ENCODE measurements around the gene SLC39A5. TPM values are rescaled to one million over a fixed set of nuclear protein-coding genes. Genes with fewer than 3 reads are reported as not detected.
A peak's percentile ranks its signal among the peaks of the same experiment; 100 is the strongest.
"Not testable (repeated sequence)": the region's sequence is repeated elsewhere in the genome, so short reads cannot be mapped to it uniquely, and the experiment has no call there.

The SLC39A5 gene
- total and polyA plus RNA-seq, 2 of the 13 experiments (the other 11 are each of a cell fraction or from before 2014, with no cell fraction given): 59.7 to 101 TPM

GRCh38 chr12:56272468-56272867, 42.6 kb downstream of the SLC39A5 start:
- peaks cover 26 to 50% of the 10 kb centered on the region in 2 experiments; a peak in 4 of 5 replicates for H3K36me3 ChIP-seq (replicated peaks in 1 of 2; ENCODE audit: control insufficient read depth in 1 of 2, insufficient read depth in 2 of 2, low read length in 2 of 2)
- H3K4me1 ChIP-seq (ENCODE audit: insufficient read depth, low read length); intact Hi-C loops (cut with micrococcal nuclease; ENCODE audit: unreplicated experiment); H3K4me2 ChIP-seq (ENCODE audit: low read depth, low read length); in situ Hi-C loops (cut with HindIII; ENCODE audit: extremely low pct_ligation_motif_present, low pct_unique_long_range_greater_than_20kb); FAIRE-seq; H3K79me2 ChIP-seq (ENCODE audit: insufficient read depth, low read length); DNase-seq (ENCODE audit: low spot score); H2AFZ ChIP-seq (ENCODE audit: low read length); CTCF ChIA-PET (ENCODE audit: low intra/inter-chr PET ratio, low total read pairs); H3K27me3 ChIP-seq (ENCODE audit: control insufficient read depth in 1 of 2, insufficient read depth in 2 of 2, low read length in 2 of 2); H3K4me3 ChIP-seq (replicated peaks in 1 of 3; ENCODE audit: insufficient read depth in 1 of 3, low read depth in 2 of 3, low read length in 3 of 3); H3K9ac ChIP-seq (ENCODE audit: insufficient read depth, low read depth, low read length); H4K20me1 ChIP-seq (ENCODE audit: insufficient read depth, low read length); H3K27ac ChIP-seq (ENCODE audit: extremely low read length, insufficient read depth, low read length); BruUV-seq (replicated peaks); ATAC-seq; H3K9me3 ChIP-seq (ENCODE audit: low read length): not testable (repeated sequence)
- WGBS (ENCODE audit: low lambda C conversion rate): 94% methylated on average over 2 of the region's 2 CpGs
- POLR2A ChIA-PET: interaction anchor here (1.3 kb wide), 1 partner anchor 51 kb away, joined by 3 read pairs; the partner anchor contains the start of gene RNF41
- peak; percentile 31; the same call in 1 of the 2 replicates for TF ChIP-seq POLR2G (IDR thresholded peaks at IDR 0.05; ENCODE audit: low read depth, low read length)

GRCh38 chr12:56274299-56274698, 44.4 kb downstream of the SLC39A5 start:
- in situ Hi-C loops (cut with HindIII; ENCODE audit: extremely low pct_ligation_motif_present, low pct_unique_long_range_greater_than_20kb): no loop called here
- Histone ChIP-seq H3K4me1 (ENCODE audit: insufficient read depth, low read length) (no peaks in the 10 kb centered on the region), H3K36me3 (replicated peaks in 1 of 2; ENCODE audit: control insufficient read depth in 1 of 2, insufficient read depth in 2 of 2, low read length in 2 of 2) (peaks cover 29 to 65% of the 10 kb centered on the region in 2 experiments; a peak in 4 of 5 replicates), H3K9ac (ENCODE audit: insufficient read depth, low read depth, low read length) (no peak overlapping the region), H3K79me2 (ENCODE audit: insufficient read depth, low read length) (no peaks in the 10 kb centered on the region), H3K27ac (ENCODE audit: extremely low read length, insufficient read depth, low read length) (no peak overlapping the region), H3K4me2 (ENCODE audit: low read depth, low read length) (no peak overlapping the region), H3K4me3 (replicated peaks in 1 of 3; ENCODE audit: insufficient read depth in 1 of 3, low read depth in 2 of 3, low read length in 3 of 3) (no peak overlapping the region), H3K9me3 (ENCODE audit: low read length) (no peaks in the 10 kb centered on the region), H4K20me1 (ENCODE audit: insufficient read depth, low read length) (no peaks in the 10 kb centered on the region), H2AFZ (ENCODE audit: low read length) (no peak overlapping the region), H3K27me3 (ENCODE audit: control insufficient read depth in 1 of 2, insufficient read depth in 2 of 2, low read length in 2 of 2) (no peaks in the 10 kb centered on the region)
- WGBS (ENCODE audit: low lambda C conversion rate): 91% methylated on average over 2 of the region's 2 CpGs
- ATAC-seq: no peak
- intact Hi-C loops (cut with micrococcal nuclease; ENCODE audit: unreplicated experiment): no loop called here
- DNase-seq (ENCODE audit: low spot score): no peak
- FAIRE-seq: no peak
- CTCF ChIA-PET (ENCODE audit: low intra/inter-chr PET ratio, low total read pairs): no interaction called here
- POLR2A ChIA-PET: no interaction called here
- BruUV-seq (replicated peaks): no TSS peak
- TF ChIP-seq ZNF614 (CRISPR knock-in tag; IDR thresholded peaks at IDR 0.05; ENCODE audit: borderline replicate concordance): no peak
- peak; percentile 57; the same call in 1 of the 2 replicates for TF ChIP-seq ZNF121 (CRISPR knock-in tag; IDR thresholded peaks at IDR 0.05)
- no peak for TF ChIP-seq IRX3 (CRISPR knock-in tag; IDR thresholded peaks at IDR 0.05; ENCODE audit: borderline replicate concordance, low read depth)
- no peak for TF ChIP-seq ATF7-NPFF (CRISPR knock-in tag; IDR thresholded peaks at IDR 0.05; ENCODE audit: low read depth)

Data from HepG2 (cell line).